A673 (cell line): ENCODE results near the gene ONECUT1.

Experiments used
- CTCF ChIP-seq: fragments of 300-800, 200-600 bp; sonication (generic); conservative IDR thresholded peaks from 2 replicates; pipeline ENCODE4 v1.5.1; 2017; ENCODE audit warnings: low read depth, mild to moderate bottlenecking, antibody characterized with exemption, low read length, moderate library complexity, mixed read lengths
- EZH2 ChIP-seq: fragments of 200-600 bp; sonication (generic); IDR thresholded peaks from 2 replicates; pipeline ENCODE4 v1.6.1; 2017; ENCODE audit warnings: borderline replicate concordance, low read depth, mild to moderate bottlenecking, mixed read lengths, antibody characterized with exemption, low read length; ENCODE audit not compliant: poor library complexity, severe bottlenecking

- TF ChIP-seq CTCF (no peak), EZH2 (no peak)
These were observed 12.0 kb upstream of the ONECUT1 start for GRCh38 chr15:52802110-52802509.
